Stimulated activated naive CD8-positive, alpha-beta T cell treated with anti-CD3 and anti-CD28 coated beads, Interleukin-15, Interleukin-2, amounts not matched to agents 100 ng/mL and 50 ng/mL, for 24 hours (primary cell): ENCODE measurements around the gene PCDHA8.
"Not testable (repeated sequence)": the region's sequence is repeated elsewhere in the genome, so short reads cannot be mapped to it uniquely, and the experiment has no call there.

Experiments used
- H3K27ac Mint-ChIP-seq: one replicate; pipeline ENCODE4 v1.8.0; 2021; ENCODE audit warnings: mild to moderate bottlenecking, mixed read lengths
- H3K27me3 Mint-ChIP-seq: one replicate; pipeline ENCODE4 v1.8.0; 2021; ENCODE audit warnings: mixed read lengths
- H3K36me3 Mint-ChIP-seq: one replicate; pipeline ENCODE4 v1.8.0; 2021; ENCODE audit warnings: low read depth, mixed read lengths
- H3K4me1 Mint-ChIP-seq: one replicate; pipeline ENCODE4 v1.8.0; 2021; ENCODE audit warnings: low read depth, mixed read lengths
- H3K4me3 Mint-ChIP-seq: one replicate; pipeline ENCODE4 v1.8.0; 2021; ENCODE audit warnings: mild to moderate bottlenecking, mixed read lengths
- H3K9me3 Mint-ChIP-seq: one replicate; pipeline ENCODE4 v1.8.0; 2021; ENCODE audit warnings: mixed read lengths

PCDHA8 gene

GRCh38 chr5:140876541-140877261, 35.7 kb downstream of the PCDHA8 start:
- H3K4me3 Mint-ChIP-seq, H3K27ac Mint-ChIP-seq, H3K4me1 Mint-ChIP-seq: not testable (repeated sequence)
- Mint-ChIP-seq H3K27me3 (peaks cover 61% of the 10 kb centered on the region), H3K36me3 (peaks cover 25% of the 10 kb centered on the region), H3K9me3 (peaks cover 32% of the 10 kb centered on the region)

GRCh38 chr5:140877262-140877581, 36.2 kb downstream of the PCDHA8 start:
- Mint-ChIP-seq H3K4me1 (no peaks in the 10 kb centered on the region), H3K27ac (no peak overlapping the region), H3K4me3 (no peak overlapping the region), H3K36me3 (peaks cover 27% of the 10 kb centered on the region), H3K9me3 (peaks cover 36% of the 10 kb centered on the region), H3K27me3 (peaks cover 62% of the 10 kb centered on the region)

- Mint-ChIP-seq H3K36me3 (peaks cover 20% of the 10 kb centered on the region), H3K27ac (no peak within 1 kb of the TSS), H3K27me3 (peaks cover 49% of the 10 kb centered on the region), H3K4me1 (no peaks in the 10 kb centered on the region), H3K4me3 (no peak within 1 kb of the TSS), H3K9me3 (peaks cover 37% of the 10 kb centered on the region)
Observed at GRCh38 chr5:140881889-140882590, 41.1 kb downstream of the PCDHA8 start, which contains the start of gene PCDHA13. PCDHA13 (plus strand) TSS chr5:140882124; CDS start chr5:140882269, 145 bp downstream.

- Mint-ChIP-seq H3K4me1 (no peaks in the 10 kb centered on the region), H3K27ac (no peak overlapping the region), H3K9me3 (peaks cover 41% of the 10 kb centered on the region), H3K36me3 (peaks cover 20% of the 10 kb centered on the region), H3K27me3 (peaks cover 49% of the 10 kb centered on the region), H3K4me3 (no peak overlapping the region)
Observed at GRCh38 chr5:140882591-140882899, 41.6 kb downstream of the PCDHA8 start.

- no peak overlapping the region for H3K4me3 Mint-ChIP-seq
- no peak overlapping the region for H3K27ac Mint-ChIP-seq
- no peaks in the 10 kb centered on the region for H3K4me1 Mint-ChIP-seq
- peaks cover 41% of the 10 kb centered on the region for H3K9me3 Mint-ChIP-seq
- H3K27me3 Mint-ChIP-seq, result peaks cover 44% of the 10 kb centered on the region
- H3K36me3 Mint-ChIP-seq, result peaks cover 16% of the 10 kb centered on the region
Observed at GRCh38 chr5:140883373-140883772, 42.4 kb downstream of the PCDHA8 start.

GRCh38 chr5:140883927-140884697, 43.1 kb downstream of the PCDHA8 start:
- no peak overlapping the region for H3K27ac Mint-ChIP-seq
- H3K27me3 Mint-ChIP-seq, result peaks cover 40% of the 10 kb centered on the region
- H3K4me1 Mint-ChIP-seq, result no peaks in the 10 kb centered on the region
- H3K9me3 Mint-ChIP-seq, result peaks cover 37% of the 10 kb centered on the region
- H3K36me3 Mint-ChIP-seq, result peaks cover 15% of the 10 kb centered on the region
- H3K4me3 Mint-ChIP-seq, result no peak overlapping the region
